ENCODE results near the gene DAB1. TPM values are rescaled to one million over a fixed set of nuclear protein-coding genes. Genes with fewer than 3 reads are reported as not detected.

The DAB1 gene
- polyA plus RNA-seq, 1 donor from 2014 or later: 11.4 TPM

DNA sequence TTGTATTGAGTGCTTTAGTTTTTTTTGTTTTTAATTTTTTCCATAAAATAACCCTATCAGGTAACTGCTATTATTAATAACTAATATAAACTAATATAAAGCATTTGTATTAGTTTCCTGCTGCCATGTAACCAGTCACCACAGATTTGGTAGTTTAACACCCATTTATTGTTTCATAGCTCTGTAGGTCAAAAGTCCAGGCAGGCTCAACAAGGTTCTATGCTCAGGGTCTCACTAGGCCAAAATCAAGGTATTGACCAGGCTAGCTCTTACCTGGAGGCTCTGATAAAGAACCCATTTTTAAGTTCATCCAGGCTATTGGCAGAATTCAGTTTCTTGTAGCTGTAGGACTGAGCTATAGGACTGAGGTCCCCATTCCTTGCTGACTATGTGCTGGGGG lies 189.4 kb downstream of the DAB1 start:
- Histone ChIP-seq H3K36me3 (ENCODE audit: insufficient read depth, low read length) (no peaks in the 10 kb centered on the region), H3K9me3 (ENCODE audit: low read length) (no peaks in the 10 kb centered on the region), H3F3A (ENCODE audit: insufficient read depth, low read length, poor library complexity, severe bottlenecking) (no peaks in the 10 kb centered on the region), H3K27ac (ENCODE audit: low read length) (no peak overlapping the region), H3K27me3 (ENCODE audit: insufficient read depth, low read depth, low read length) (no peaks in the 10 kb centered on the region), H3K4me3 (ENCODE audit: low read length) (no peak overlapping the region), H2AFZ (ENCODE audit: low read depth, low read length) (no peak overlapping the region), H3K4me2 (ENCODE audit: low read length) (no peak overlapping the region), H3K9ac (ENCODE audit: low read length) (no peak overlapping the region), H3K79me2 (replicated peaks; ENCODE audit: insufficient read depth, low read length) (no peaks in the 10 kb centered on the region), H3K9me2 (ENCODE audit: insufficient read depth, low read length) (no peaks in the 10 kb centered on the region), H4K20me1 (ENCODE audit: insufficient read depth) (no peaks in the 10 kb centered on the region)
- no peak for TF ChIP-seq POLR2AphosphoS5 (IDR thresholded peaks at IDR 0.05)
- TF ChIP-seq, protein P1, sequence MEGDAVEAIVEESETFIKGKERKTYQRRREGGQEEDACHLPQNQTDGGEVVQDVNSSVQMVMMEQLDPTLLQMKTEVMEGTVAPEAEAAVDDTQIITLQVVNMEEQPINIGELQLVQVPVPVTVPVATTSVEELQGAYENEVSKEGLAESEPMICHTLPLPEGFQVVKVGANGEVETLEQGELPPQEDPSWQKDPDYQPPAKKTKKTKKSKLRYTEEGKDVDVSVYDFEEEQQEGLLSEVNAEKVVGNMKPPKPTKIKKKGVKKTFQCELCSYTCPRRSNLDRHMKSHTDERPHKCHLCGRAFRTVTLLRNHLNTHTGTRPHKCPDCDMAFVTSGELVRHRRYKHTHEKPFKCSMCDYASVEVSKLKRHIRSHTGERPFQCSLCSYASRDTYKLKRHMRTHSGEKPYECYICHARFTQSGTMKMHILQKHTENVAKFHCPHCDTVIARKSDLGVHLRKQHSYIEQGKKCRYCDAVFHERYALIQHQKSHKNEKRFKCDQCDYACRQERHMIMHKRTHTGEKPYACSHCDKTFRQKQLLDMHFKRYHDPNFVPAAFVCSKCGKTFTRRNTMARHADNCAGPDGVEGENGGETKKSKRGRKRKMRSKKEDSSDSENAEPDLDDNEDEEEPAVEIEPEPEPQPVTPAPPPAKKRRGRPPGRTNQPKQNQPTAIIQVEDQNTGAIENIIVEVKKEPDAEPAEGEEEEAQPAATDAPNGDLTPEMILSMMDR (IDR thresholded peaks at IDR 0.05; ENCODE audit: poor library complexity, severe bottlenecking): no peak
- TF ChIP-seq EZH2 (IDR thresholded peaks at IDR 0.05; ENCODE audit: borderline replicate concordance, insufficient read depth, low read length, poor library complexity, severe bottlenecking): no peak
- TF ChIP-seq, protein P2, sequence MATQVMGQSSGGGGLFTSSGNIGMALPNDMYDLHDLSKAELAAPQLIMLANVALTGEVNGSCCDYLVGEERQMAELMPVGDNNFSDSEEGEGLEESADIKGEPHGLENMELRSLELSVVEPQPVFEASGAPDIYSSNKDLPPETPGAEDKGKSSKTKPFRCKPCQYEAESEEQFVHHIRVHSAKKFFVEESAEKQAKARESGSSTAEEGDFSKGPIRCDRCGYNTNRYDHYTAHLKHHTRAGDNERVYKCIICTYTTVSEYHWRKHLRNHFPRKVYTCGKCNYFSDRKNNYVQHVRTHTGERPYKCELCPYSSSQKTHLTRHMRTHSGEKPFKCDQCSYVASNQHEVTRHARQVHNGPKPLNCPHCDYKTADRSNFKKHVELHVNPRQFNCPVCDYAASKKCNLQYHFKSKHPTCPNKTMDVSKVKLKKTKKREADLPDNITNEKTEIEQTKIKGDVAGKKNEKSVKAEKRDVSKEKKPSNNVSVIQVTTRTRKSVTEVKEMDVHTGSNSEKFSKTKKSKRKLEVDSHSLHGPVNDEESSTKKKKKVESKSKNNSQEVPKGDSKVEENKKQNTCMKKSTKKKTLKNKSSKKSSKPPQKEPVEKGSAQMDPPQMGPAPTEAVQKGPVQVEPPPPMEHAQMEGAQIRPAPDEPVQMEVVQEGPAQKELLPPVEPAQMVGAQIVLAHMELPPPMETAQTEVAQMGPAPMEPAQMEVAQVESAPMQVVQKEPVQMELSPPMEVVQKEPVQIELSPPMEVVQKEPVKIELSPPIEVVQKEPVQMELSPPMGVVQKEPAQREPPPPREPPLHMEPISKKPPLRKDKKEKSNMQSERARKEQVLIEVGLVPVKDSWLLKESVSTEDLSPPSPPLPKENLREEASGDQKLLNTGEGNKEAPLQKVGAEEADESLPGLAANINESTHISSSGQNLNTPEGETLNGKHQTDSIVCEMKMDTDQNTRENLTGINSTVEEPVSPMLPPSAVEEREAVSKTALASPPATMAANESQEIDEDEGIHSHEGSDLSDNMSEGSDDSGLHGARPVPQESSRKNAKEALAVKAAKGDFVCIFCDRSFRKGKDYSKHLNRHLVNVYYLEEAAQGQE (IDR thresholded peaks at IDR 0.05; ENCODE audit: borderline replicate concordance): no peak
- TF ChIP-seq EP300 (conservative IDR thresholded peaks at IDR 0.05; ENCODE audit: poor library complexity, severe bottlenecking): no peak

DNA sequence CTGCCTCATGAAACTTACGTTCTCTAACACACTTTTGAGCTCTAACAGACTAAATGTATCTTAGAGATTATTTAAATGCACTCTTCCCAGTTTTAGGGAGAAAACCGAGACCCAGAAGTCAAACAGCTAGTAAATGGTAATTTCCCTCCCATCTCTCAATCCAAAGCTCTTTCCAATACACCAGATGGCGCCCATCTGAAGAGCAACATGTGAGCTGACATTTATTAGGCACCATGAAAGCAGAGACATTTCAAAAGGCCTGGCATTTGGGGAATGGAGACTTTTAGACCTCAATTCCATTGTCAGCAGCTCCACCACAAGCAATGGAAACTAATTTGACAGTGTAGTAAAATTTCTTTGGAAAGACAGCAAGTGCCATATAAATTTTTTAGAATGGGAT lies 191.4 kb downstream of the DAB1 start:
- TF ChIP-seq RAD21 (conservative IDR thresholded peaks at IDR 0.05) (no peak), TAF1 (IDR thresholded peaks at IDR 0.05; ENCODE audit: low read depth) (no peak), POLR2AphosphoS5 (IDR thresholded peaks at IDR 0.05) (no peak), MXI1 (conservative IDR thresholded peaks at IDR 0.05; ENCODE audit: poor library complexity, severe bottlenecking) (no peak), SMC3 (conservative IDR thresholded peaks at IDR 0.05; ENCODE audit: poor library complexity) (no peak), EZH2 (IDR thresholded peaks at IDR 0.05; ENCODE audit: borderline replicate concordance, insufficient read depth, low read length, poor library complexity, severe bottlenecking) (no peak), EP300 (conservative IDR thresholded peaks at IDR 0.05; ENCODE audit: poor library complexity, severe bottlenecking) (no peak)
- TF ChIP-seq, protein P1 (IDR thresholded peaks at IDR 0.05; ENCODE audit: poor library complexity, severe bottlenecking): no peak
- TF ChIP-seq, protein P2 (IDR thresholded peaks at IDR 0.05; ENCODE audit: borderline replicate concordance): no peak
- H2AFZ ChIP-seq (ENCODE audit: low read depth, low read length): no peak overlapping the region

More for the DNA sequence above, 191.4 kb downstream of the DAB1 start:
- Histone ChIP-seq H3K27ac (ENCODE audit: low read length) (no peak overlapping the region), H3K27me3 (ENCODE audit: insufficient read depth, low read depth, low read length) (no peaks in the 10 kb centered on the region), H3K4me2 (ENCODE audit: low read length) (no peak overlapping the region), H3K9me3 (ENCODE audit: low read length) (no peaks in the 10 kb centered on the region), H3K9ac (ENCODE audit: low read length) (no peak overlapping the region), H3K9me2 (ENCODE audit: insufficient read depth, low read length) (no peaks in the 10 kb centered on the region), H3K4me3 (ENCODE audit: low read length) (no peak overlapping the region), H4K20me1 (ENCODE audit: insufficient read depth) (no peaks in the 10 kb centered on the region), H3K36me3 (ENCODE audit: insufficient read depth, low read length) (no peaks in the 10 kb centered on the region), H3F3A (ENCODE audit: insufficient read depth, low read length, poor library complexity, severe bottlenecking) (no peaks in the 10 kb centered on the region), H3K79me2 (replicated peaks; ENCODE audit: insufficient read depth, low read length) (no peaks in the 10 kb centered on the region)

Measured in neural cell (in vitro differentiated cells).